HG03045 (cell line): ENCODE measurements around the gene TMEM212.
A peak's percentile ranks its signal among the peaks of the same experiment; 100 is the strongest.

Source experiments
- ATAC-seq: cut with Tn5 transposase; IDR thresholded peaks from one replicate; pipeline ENCODE4 v1.9.1; 2021; ENCODE audit warnings: mild to moderate bottlenecking, moderate library complexity; ENCODE audit not compliant: unreplicated experiment

The TMEM212 gene

GRCh38 chr3:171833789-171834460 is 9.2 kb upstream of the TMEM212 start:
- no peak for ATAC-seq

- no peak for ATAC-seq
Observed at GRCh38 chr3:171834461-171834801, 8.7 kb upstream of the TMEM212 start.

GRCh38 chr3:171835116-171835515 is 8.0 kb upstream of the TMEM212 start:
- ATAC-seq = no peak

DNA sequence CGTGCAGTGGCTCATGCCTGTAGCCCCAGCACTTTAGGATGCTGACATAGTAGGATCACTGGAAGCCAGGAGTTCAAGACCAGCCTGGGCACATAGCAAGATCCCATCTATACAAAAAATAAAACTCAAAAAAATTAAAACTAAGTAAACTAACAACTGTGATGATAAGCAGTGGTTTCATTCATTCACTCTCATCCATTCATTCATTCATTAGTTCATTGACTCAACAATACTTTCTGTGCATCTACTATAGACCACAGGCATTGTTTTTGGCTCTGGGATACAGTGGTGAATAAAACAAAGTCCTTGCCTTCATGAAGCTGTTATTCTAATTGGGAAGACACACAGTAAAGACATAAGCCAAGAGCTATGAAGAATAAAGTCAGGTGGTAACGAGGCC is 7.5 kb upstream of the TMEM212 start:
- ATAC-seq = no peak

DNA sequence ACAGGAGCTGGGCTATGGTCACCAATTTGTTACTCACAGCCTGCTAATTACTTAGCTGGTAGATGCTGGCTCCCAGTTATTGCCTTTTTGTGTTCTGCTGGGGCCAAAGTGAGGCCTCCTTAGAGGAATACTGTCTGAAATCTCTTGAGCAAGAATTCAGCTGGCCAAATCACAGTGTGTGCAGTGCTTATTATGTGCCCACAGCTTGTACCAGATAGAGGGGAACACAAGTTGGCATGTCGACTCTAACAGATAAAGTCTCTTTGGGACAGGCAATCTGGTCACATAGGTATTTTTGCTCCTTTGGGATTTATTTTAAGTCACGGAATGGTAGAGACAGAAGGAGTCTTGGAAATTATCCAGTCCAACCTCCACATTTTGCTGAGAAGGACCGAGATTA is 6.3 kb upstream of the TMEM212 start:
- ATAC-seq = no peak

GRCh38 chr3:171837698-171838097 is 5.5 kb upstream of the TMEM212 start:
- no peak for ATAC-seq

DNA sequence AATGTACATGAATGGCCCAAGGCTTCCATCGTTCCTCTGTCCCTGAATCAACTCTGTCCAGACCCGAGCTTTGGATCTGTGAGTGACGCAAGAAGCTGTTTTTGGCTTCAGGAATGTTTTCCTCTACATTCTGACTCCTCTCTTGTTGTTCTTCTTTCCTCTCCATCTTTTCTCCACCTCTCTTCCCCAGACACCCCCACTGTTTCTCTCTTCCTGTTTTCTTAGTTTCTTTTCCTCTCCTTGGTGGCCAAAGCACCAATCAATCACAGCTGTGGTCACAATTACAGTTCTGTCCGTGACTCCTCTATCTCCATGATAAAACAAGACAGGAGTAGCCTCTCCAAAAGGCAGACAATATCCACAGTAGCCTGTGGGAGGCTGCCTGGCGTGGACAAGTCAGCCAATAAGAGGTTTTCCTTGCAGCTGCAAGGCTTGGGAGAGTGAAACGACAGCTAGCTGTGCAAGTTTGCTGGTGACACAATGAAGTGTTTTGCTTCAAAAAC is 4.9 kb upstream of the TMEM212 start:
- no peak for ATAC-seq

GRCh38 chr3:171839270-171839669 is 3.9 kb upstream of the TMEM212 start:
- ATAC-seq = no peak

GRCh38 chr3:171840445-171840810 is 2.7 kb upstream of the TMEM212 start:
- ATAC-seq = no peak

- no peak for ATAC-seq
Observed at GRCh38 chr3:171840811-171841619, 2.1 kb upstream of the TMEM212 start.

DNA sequence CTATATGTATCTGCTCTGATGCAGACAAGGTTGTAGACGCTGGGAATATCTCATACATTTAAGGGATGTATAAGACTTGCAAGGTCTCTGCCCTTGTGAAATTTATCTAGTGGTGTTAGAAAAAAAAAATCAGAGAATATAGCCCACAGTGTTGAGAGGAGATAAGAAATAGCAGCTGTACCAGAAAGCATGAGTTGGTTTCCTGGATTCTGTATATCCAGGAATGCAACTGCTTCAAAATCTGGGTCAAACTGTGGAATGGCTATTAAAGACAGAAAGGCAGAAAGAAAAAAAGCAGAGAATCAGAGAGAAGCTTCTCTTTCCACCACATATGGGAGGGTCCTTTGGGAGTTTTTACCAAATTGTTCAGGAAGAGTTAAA is 1.5 kb upstream of the TMEM212 start:
- ATAC-seq = no peak

- no peak for ATAC-seq
Observed at GRCh38 chr3:171844873-171845272, 1.7 kb downstream of the TMEM212 start.

GRCh38 chr3:171845481-171846284 is 2.5 kb downstream of the TMEM212 start:
- ATAC-seq = no peak

- peak; percentile 78 for ATAC-seq
Observed at GRCh38 chr3:171846597-171846996, 3.4 kb downstream of the TMEM212 start.

DNA sequence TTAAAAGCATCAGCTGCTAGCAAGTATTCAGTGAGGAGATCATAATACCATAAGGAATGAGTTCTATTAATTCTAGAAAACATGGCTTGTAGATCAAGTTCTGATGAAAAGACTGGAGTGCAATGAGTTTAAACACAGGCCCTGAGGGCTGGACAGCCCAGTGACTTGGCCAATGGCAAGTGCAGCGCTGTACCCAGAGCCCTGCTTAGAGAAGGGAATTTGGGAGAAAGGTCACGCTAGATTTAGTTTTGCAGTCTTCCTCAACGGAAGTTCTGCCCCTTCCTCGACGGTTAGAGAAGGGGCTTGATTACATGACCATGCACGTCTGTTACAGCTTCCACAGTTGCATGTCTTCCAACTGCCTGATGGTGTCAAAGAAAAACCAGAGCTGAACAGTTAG is 4.0 kb downstream of the TMEM212 start:
- no peak for ATAC-seq

DNA sequence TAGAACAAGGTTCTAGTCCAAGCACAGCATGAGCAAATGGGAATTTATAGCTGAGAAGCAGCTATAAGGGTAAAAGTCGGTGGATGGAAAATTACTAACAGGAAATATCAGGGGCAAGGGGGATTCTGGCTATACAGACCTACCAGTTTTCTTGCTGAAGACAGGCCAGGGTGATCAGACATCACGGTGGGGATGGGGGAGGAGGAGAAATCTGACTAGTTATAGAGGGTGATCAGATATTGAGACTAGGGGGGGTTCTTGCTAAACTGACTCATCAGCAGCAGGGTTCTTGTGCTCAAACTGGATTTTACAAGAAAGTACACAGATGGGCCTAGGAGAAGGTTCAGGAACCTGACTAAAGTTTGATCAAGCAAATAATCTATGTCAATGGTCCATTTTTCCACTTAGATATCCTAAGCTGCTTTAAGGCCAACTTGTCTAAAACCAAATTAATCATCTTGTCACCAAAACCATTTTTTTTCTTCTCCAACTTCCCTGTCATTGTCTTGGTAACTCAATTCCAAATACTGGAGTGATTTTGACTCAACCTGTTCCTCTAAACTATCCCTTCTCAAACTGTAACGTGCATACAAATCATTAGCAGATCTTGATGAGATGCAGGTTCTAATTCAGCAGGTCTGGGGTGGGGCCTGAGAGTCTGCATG is 4.6 kb downstream of the TMEM212 start:
- ATAC-seq = no peak

- ATAC-seq = no peak
Observed at GRCh38 chr3:171849617-171850319, 6.6 kb downstream of the TMEM212 start.

GRCh38 chr3:171850320-171850959 is 7.3 kb downstream of the TMEM212 start:
- no peak for ATAC-seq

DNA sequence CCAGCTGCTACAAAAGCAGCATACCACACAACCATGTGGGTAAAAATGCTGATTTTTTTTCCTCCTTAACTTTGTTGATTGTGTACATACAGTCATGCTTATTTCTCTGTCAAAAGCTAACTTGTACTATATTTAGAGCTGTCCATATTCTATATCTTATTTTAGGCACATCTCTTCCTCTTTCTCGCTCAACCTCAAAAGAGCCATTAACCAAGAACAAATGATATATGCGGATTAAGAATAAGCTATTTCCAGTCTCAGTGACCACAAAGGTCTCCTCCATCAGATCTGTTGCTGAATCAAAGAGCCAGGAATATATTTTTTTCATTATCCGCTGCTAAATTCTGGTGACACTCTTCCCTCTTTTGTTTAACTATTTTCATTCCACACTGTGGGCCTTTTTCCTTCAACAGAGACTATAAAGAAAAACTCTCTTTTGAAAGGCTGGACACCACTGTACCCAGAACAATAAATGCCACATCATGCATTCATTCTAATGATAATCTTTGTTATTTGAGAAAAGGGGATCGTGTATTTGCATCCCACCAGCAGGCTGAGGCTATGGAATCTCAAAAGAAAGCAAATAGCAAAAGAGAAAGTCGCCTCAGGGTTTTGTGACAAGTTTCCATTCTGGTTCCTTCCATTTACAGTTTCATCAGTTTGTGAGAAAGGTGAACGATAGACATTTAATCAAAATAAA is 8.0 kb downstream of the TMEM212 start:
- no peak for ATAC-seq
